Activated T-cell treated with anti-CD3 and anti-CD28 coated beads for 24 hours (primary cell): ENCODE data around the gene TAOK1.

Source experiments
- DNase-seq: peaks from one replicate; pipeline ENCODE4 v3.0.0-alpha.2; 2020; ENCODE audit warnings: low read depth

Gene TAOK1

GRCh38 chr17:29595943-29596774, 206.0 kb downstream of the TAOK1 start:
- DNase-seq: no peak

GRCh38 chr17:29596811-29597210, 206.6 kb downstream of the TAOK1 start:
- no peak for DNase-seq

- DNase-seq: no peak
Observed at GRCh38 chr17:29597361-29598172, 207.4 kb downstream of the TAOK1 start.
